22Rv1 (cell line): Measurements from ENCODE around the gene FCGR3B.
"Not testable (repeated sequence)": the region's sequence is repeated elsewhere in the genome, so short reads cannot be mapped to it uniquely, and the experiment has no call there.

Source experiments
- H3K27ac ChIP-seq: fragments of 450-650 bp; 2 replicates; pipeline ENCODE4 v1.5.1; 2017

FCGR3B gene

GRCh38 chr1:161576676-161577075 is 54.3 kb downstream of the FCGR3B start:
- not testable (repeated sequence) for H3K27ac ChIP-seq
